ENCODE data around the gene HCCS. TPM values are rescaled to one million over a fixed set of nuclear protein-coding genes. Genes with fewer than 3 reads are reported as not detected.

HCCS gene
- polyA plus RNA-seq, 6 donors from 2014 or later: 22.8 to 39.2 (median 30.4) TPM

GRCh38 chrX:11131146-11131545 lies 20.0 kb downstream of the HCCS start:
- H3K27ac Mint-ChIP-seq: no peak overlapping the region
- H3K27me3 Mint-ChIP-seq: no peaks in the 10 kb centered on the region
- no peak for DNase-seq
- no peak for ATAC-seq (ENCODE audit: low read depth in 2 of 2)
- peaks cover 0 to 5% (median 2%) of the 10 kb centered on the region in 7 donors for H3K9me3 Mint-ChIP-seq
- H3K36me3 Mint-ChIP-seq: peaks cover 3 to 7% of the 10 kb centered on the region in 2 donors
- H3K4me1 Mint-ChIP-seq: no peaks in the 10 kb centered on the region
- no peak overlapping the region for H3K4me3 Mint-ChIP-seq

- Mint-ChIP-seq H3K36me3 (no peaks in the 10 kb centered on the region), H3K4me1 (peaks cover 0 to 3% (median 0%) of the 10 kb centered on the region in 3 donors), H3K9me3 (peaks cover 0 to 2% (median 0%) of the 10 kb centered on the region in 7 donors), H3K27ac (peak overlapping the region in 1 of 6 donors; percentile 17), H3K27me3 (peaks cover 0 to 10% (median 0%) of the 10 kb centered on the region in 3 donors), H3K4me3 (no peak overlapping the region)
- ATAC-seq (ENCODE audit: low read depth in 2 of 2) (no peak), DNase-seq (no peak)
Observed at GRCh38 chrX:11135564-11136185, 24.5 kb downstream of the HCCS start.

- ATAC-seq (ENCODE audit: low read depth in 2 of 2) (no peak), DNase-seq (no peak)
- Mint-ChIP-seq H3K36me3 (no peaks in the 10 kb centered on the region), H3K4me1 (peaks cover 0 to 3% (median 0%) of the 10 kb centered on the region in 3 donors), H3K27me3 (peaks cover 0 to 13% (median 0%) of the 10 kb centered on the region in 3 donors), H3K27ac (no peak overlapping the region), H3K9me3 (peaks cover 0 to 2% (median 0%) of the 10 kb centered on the region in 7 donors), H3K4me3 (no peak overlapping the region)
Observed at GRCh38 chrX:11137543-11138139, 26.5 kb downstream of the HCCS start.

- H3K9me3 Mint-ChIP-seq: no peaks in the 10 kb centered on the region
- H3K27me3 Mint-ChIP-seq: peaks cover 0 to 24% (median 0%) of the 10 kb centered on the region in 3 donors
- ATAC-seq (ENCODE audit: low read depth in 2 of 2) (no peak), DNase-seq (no peak)
- H3K4me3 Mint-ChIP-seq: peak overlapping the region in 1 of 8 donors; percentile 47
- H3K27ac Mint-ChIP-seq: peak overlapping the region in 1 of 6 donors; percentile 32
- H3K4me1 Mint-ChIP-seq: peaks cover 0 to 3% (median 0%) of the 10 kb centered on the region in 3 donors
- H3K36me3 Mint-ChIP-seq: no peaks in the 10 kb centered on the region
Observed at GRCh38 chrX:11138498-11139390, 27.6 kb downstream of the HCCS start.

- H3K4me3 Mint-ChIP-seq: no peak overlapping the region
- ATAC-seq (ENCODE audit: low read depth in 2 of 2) (peak; percentile 79 to 84), DNase-seq (peak; percentile 57)
- no peak overlapping the region for H3K27ac Mint-ChIP-seq
- H3K27me3 Mint-ChIP-seq: peaks cover 0 to 31% (median 7%) of the 10 kb centered on the region in 3 donors
- peaks cover 0 to 3% (median 2%) of the 10 kb centered on the region in 3 donors for H3K4me1 Mint-ChIP-seq
- no peaks in the 10 kb centered on the region for H3K36me3 Mint-ChIP-seq
- no peaks in the 10 kb centered on the region for H3K9me3 Mint-ChIP-seq
Observed at GRCh38 chrX:11143931-11144678, 33.0 kb downstream of the HCCS start.

GRCh38 chrX:11146411-11146810 lies 35.3 kb downstream of the HCCS start:
- DNase-seq: no peak
- no peak overlapping the region for H3K27ac Mint-ChIP-seq
- H3K27me3 Mint-ChIP-seq: peaks cover 0 to 26% (median 7%) of the 10 kb centered on the region in 3 donors
- no peaks in the 10 kb centered on the region for H3K9me3 Mint-ChIP-seq
- H3K4me1 Mint-ChIP-seq: peaks cover 0 to 3% (median 2%) of the 10 kb centered on the region in 3 donors
- no peak overlapping the region for H3K4me3 Mint-ChIP-seq
- ATAC-seq (ENCODE audit: low read depth in 2 of 2): no peak
- no peaks in the 10 kb centered on the region for H3K36me3 Mint-ChIP-seq

GRCh38 chrX:11148401-11148800 lies 37.3 kb downstream of the HCCS start:
- ATAC-seq (ENCODE audit: low read depth in 2 of 2) (no peak), DNase-seq (no peak)
- Mint-ChIP-seq H3K27ac (no peak overlapping the region), H3K27me3 (peaks cover 0 to 18% (median 7%) of the 10 kb centered on the region in 3 donors), H3K4me3 (no peak overlapping the region), H3K36me3 (no peaks in the 10 kb centered on the region), H3K9me3 (no peaks in the 10 kb centered on the region), H3K4me1 (peaks cover 0 to 3% (median 2%) of the 10 kb centered on the region in 3 donors)

GRCh38 chrX:11151799-11152559 lies 40.8 kb downstream of the HCCS start:
- peaks cover 0 to 3% (median 0%) of the 10 kb centered on the region in 3 donors for H3K27me3 Mint-ChIP-seq
- ATAC-seq (ENCODE audit: low read depth in 2 of 2): no peak

GRCh38 chrX:11159149-11159548 lies 48.0 kb downstream of the HCCS start:
- Mint-ChIP-seq H3K36me3 (no peaks in the 10 kb centered on the region), H3K27me3 (no peaks in the 10 kb centered on the region), H3K9me3 (peaks cover 0 to 2% (median 0%) of the 10 kb centered on the region in 7 donors), H3K4me3 (no peak overlapping the region), H3K4me1 (no peaks in the 10 kb centered on the region), H3K27ac (no peak overlapping the region)
- DNase-seq: no peak
- ATAC-seq (ENCODE audit: low read depth in 2 of 2): no peak

More at GRCh38 chrX:11151799-11152559, 40.8 kb downstream of the HCCS start:
- DNase-seq: no peak
- Mint-ChIP-seq H3K27ac (no peak overlapping the region), H3K36me3 (no peaks in the 10 kb centered on the region), H3K9me3 (peaks cover 0 to 3% (median 0%) of the 10 kb centered on the region in 7 donors), H3K4me1 (no peaks in the 10 kb centered on the region), H3K4me3 (no peak overlapping the region)

- H3K27me3 Mint-ChIP-seq: peaks cover 0 to 6% (median 4%) of the 10 kb centered on the region in 3 donors
- no peaks in the 10 kb centered on the region for H3K4me1 Mint-ChIP-seq
- DNase-seq (no peak), ATAC-seq (ENCODE audit: low read depth in 2 of 2) (no peak)
- H3K36me3 Mint-ChIP-seq: no peaks in the 10 kb centered on the region
- H3K4me3 Mint-ChIP-seq: no peak overlapping the region
- H3K27ac Mint-ChIP-seq: no peak overlapping the region
- H3K9me3 Mint-ChIP-seq: peaks cover 0 to 4% (median 0%) of the 10 kb centered on the region in 7 donors
Observed at GRCh38 chrX:11164433-11164832, 53.3 kb downstream of the HCCS start.

- Mint-ChIP-seq H3K36me3 (no peaks in the 10 kb centered on the region), H3K9me3 (peaks cover 0 to 4% (median 0%) of the 10 kb centered on the region in 7 donors), H3K27ac (no peak overlapping the region), H3K27me3 (peaks cover 11 to 22% (median 18%) of the 10 kb centered on the region in 3 donors), H3K4me1 (no peaks in the 10 kb centered on the region), H3K4me3 (no peak overlapping the region)
- DNase-seq: no peak
- no peak for ATAC-seq (ENCODE audit: low read depth in 2 of 2)
Observed at GRCh38 chrX:11171956-11172355, 60.8 kb downstream of the HCCS start.

GRCh38 chrX:11172415-11172814 lies 61.3 kb downstream of the HCCS start:
- Mint-ChIP-seq H3K27ac (no peak overlapping the region), H3K9me3 (peaks cover 0 to 4% (median 0%) of the 10 kb centered on the region in 7 donors), H3K4me1 (no peaks in the 10 kb centered on the region), H3K4me3 (no peak overlapping the region), H3K27me3 (peaks cover 6 to 22% (median 18%) of the 10 kb centered on the region in 3 donors), H3K36me3 (no peaks in the 10 kb centered on the region)
- DNase-seq (no peak), ATAC-seq (ENCODE audit: low read depth in 2 of 2) (no peak)
